GM12878 (cell line): ENCODE results near the gene JADE2. TPM values are rescaled to one million over a fixed set of nuclear protein-coding genes. Genes with fewer than 3 reads are reported as not detected.

Experiments
- ATAC-seq: fragments of 200-7000 bp; cut with Tn5 transposase; 3 replicates; pipeline ENCODE4 v1.9.1; 2020; ENCODE audit warnings: mild to moderate bottlenecking, moderate library complexity
- BruUV-seq: library from RNA; stranded (reverse); fragments of 400-500 nt; replicated peaks from 2 replicates; lab custom pipeline; 2021; lab: Mats Ljungman, UMichigan
- CTCF ChIA-PET: fragments of 300-600 bp; sonication (Branson Sonifier 250); formaldehyde crosslinking; extraction: SDS; loops from one replicate; lab custom pipeline; 2021; ENCODE audit warnings: inconsistent platforms; lab: Yijun Ruan, JAX
- POLR2A ChIA-PET: fragments of 350-600 bp; formaldehyde crosslinking; extraction: SDS; loops from one replicate; lab custom pipeline; 2021; ENCODE audit warnings: inconsistent platforms; lab: Charles Lee
- RAD21 ChIA-PET: fragments of 300-600 bp; sonication (Branson Sonifier 250); formaldehyde crosslinking; loops from one replicate; lab custom pipeline; 2023; ENCODE audit warnings: antibody characterized with exemption; ENCODE audit not compliant: unreplicated experiment; lab: Charles Lee
- SMC1A ChIA-PET: fragments of 300-600 bp; sonication (Branson Sonifier 250); formaldehyde crosslinking; loops from one replicate; lab custom pipeline; 2023; ENCODE audit not compliant: unreplicated experiment, uncharacterized antibody; lab: Charles Lee
- DNase-seq: peaks from one replicate; pipeline ENCODE4 v3.0.0-alpha.2; 2011; ENCODE audit warnings: low read depth, low spot score
- FAIRE-seq: peaks from 3 replicates; lab custom pipeline; 2011; peaks lifted over from hg19 to GRCh38; lab: Jason Lieb, UNC
- H2AFZ ChIP-seq: 2 replicates; pipeline ENCODE4 v1.6.0; 2011; ENCODE audit warnings: low read depth, low read length, control low read depth; ENCODE audit not compliant: control insufficient read depth
- H3K27ac ChIP-seq: 2 replicates; pipeline ENCODE4 v1.5.1; 2011; ENCODE audit warnings: control low read depth; ENCODE audit not compliant: control insufficient read depth, insufficient read depth
- H3K27me3 ChIP-seq, 2 experiments: replicated peaks in 1 of 2; 2 replicates each; pipeline versions ENCODE4 v1.6.0 to v1.6.1; 2011; ENCODE audit warnings: low read length in 1 of 2; ENCODE audit not compliant: control insufficient read depth in 2 of 2, insufficient read depth in 2 of 2
- H3K36me3 ChIP-seq, 2 experiments: 2 replicates each; pipeline ENCODE4 v1.5.1; 2011; ENCODE audit warnings: low read length in 1 of 2; ENCODE audit not compliant: control insufficient read depth in 2 of 2, insufficient read depth in 2 of 2
- H3K4me1 ChIP-seq: 2 replicates; pipeline ENCODE4 v1.6.1; 2011; ENCODE audit warnings: mild to moderate bottlenecking, low read length, moderate library complexity, mixed read lengths; ENCODE audit not compliant: control insufficient read depth, insufficient read depth
- H3K4me2 ChIP-seq: 2 replicates; pipeline ENCODE4 v1.6.0; 2011; ENCODE audit warnings: control low read depth; ENCODE audit not compliant: control insufficient read depth, insufficient read depth
- H3K4me3 ChIP-seq: fragments of 200-600 bp; sonication (generic); 2 replicates; pipeline ENCODE4 v1.5.1; 2016
- H3K79me2 ChIP-seq: 2 replicates; pipeline ENCODE4 v1.6.0; 2011; ENCODE audit warnings: low read length; ENCODE audit not compliant: control insufficient read depth, insufficient read depth
- H3K9ac ChIP-seq: 2 replicates; pipeline ENCODE4 v1.8.0; 2011; ENCODE audit warnings: low read length, control low read depth, mixed read lengths; ENCODE audit not compliant: control insufficient read depth, insufficient read depth
- H3K9me3 ChIP-seq: replicated peaks from 3 replicates; pipeline ENCODE4 v1.5.1; 2011; ENCODE audit warnings: mild to moderate bottlenecking, low read length; ENCODE audit not compliant: control insufficient read depth, insufficient read depth
- H4K20me1 ChIP-seq: 2 replicates; pipeline ENCODE4 v1.6.0; 2011; ENCODE audit not compliant: control insufficient read depth, insufficient read depth
- ASH2L ChIP-seq: fragments of 300-600, 200-600 bp; sonication (generic); IDR thresholded peaks from 2 replicates; pipeline ENCODE4 v1.6.1; 2017; ENCODE audit warnings: low read depth, mild to moderate bottlenecking, borderline replicate concordance
- ATF3 ChIP-seq: IDR thresholded peaks from 2 replicates; pipeline ENCODE4 v1.6.1; 2011; ENCODE audit warnings: low read depth, mild to moderate bottlenecking, low read length, moderate library complexity, borderline replicate concordance; ENCODE audit errors: extremely low read depth
- BMI1 ChIP-seq: fragments of 450-650 bp; IDR thresholded peaks from 2 replicates; pipeline ENCODE4 v1.6.1; 2016; ENCODE audit warnings: mild to moderate bottlenecking, moderate library complexity, borderline replicate concordance
- E2F4 ChIP-seq: IDR thresholded peaks from 2 replicates; pipeline ENCODE4 v1.6.1; 2012; ENCODE audit warnings: low read depth, low read length, improper control_type of control experiment
- ELK1 ChIP-seq: IDR thresholded peaks from 2 replicates; pipeline ENCODE4 v1.6.1; 2012; ENCODE audit warnings: low read depth, low read length, improper control_type of control experiment
- EZH2 ChIP-seq: IDR thresholded peaks from 2 replicates; pipeline ENCODE4 v1.6.1; 2012; ENCODE audit warnings: low read depth, mild to moderate bottlenecking, control low read depth, inconsistent platforms, low read length, borderline replicate concordance; ENCODE audit not compliant: control insufficient read depth
- JUND ChIP-seq: IDR thresholded peaks from 2 replicates; pipeline ENCODE4 v1.6.1; 2012; ENCODE audit warnings: low read depth, mild to moderate bottlenecking, low read length, improper control_type of control experiment, moderate library complexity
- NR2C1 ChIP-seq: fragments of 450-650 bp; IDR thresholded peaks from 2 replicates; pipeline ENCODE4 v1.6.1; 2017; ENCODE audit warnings: antibody characterized with exemption, mild to moderate bottlenecking, moderate library complexity
- SREBF1 ChIP-seq: IDR thresholded peaks from 2 replicates; pipeline ENCODE4 v1.6.1; 2012; ENCODE audit warnings: mild to moderate bottlenecking, low read length
- TCF3 ChIP-seq: IDR thresholded peaks from 2 replicates; pipeline ENCODE4 v1.6.1; 2012; ENCODE audit warnings: low read depth, mild to moderate bottlenecking, low read length, borderline replicate concordance; ENCODE audit not compliant: insufficient read depth
- ZBTB40 ChIP-seq: fragments of 450-650 bp; IDR thresholded peaks from 2 replicates; pipeline ENCODE4 v1.6.1; 2016; ENCODE audit warnings: mild to moderate bottlenecking, moderate library complexity, borderline replicate concordance
- ZNF24 ChIP-seq: fragments of 450-650 bp; IDR thresholded peaks from 2 replicates; pipeline ENCODE4 v1.6.1; 2017; ENCODE audit warnings: antibody characterized with exemption, mild to moderate bottlenecking
- ZNF687 ChIP-seq: fragments of 450-650 bp; IDR thresholded peaks from 2 replicates; pipeline ENCODE4 v1.6.1; 2017; ENCODE audit warnings: mild to moderate bottlenecking, moderate library complexity
- WGBS: methylation state at CpG from one replicate; pipeline ENCODE4 v1.1.6; 2016; ENCODE audit warnings: low lambda C conversion rate; ENCODE audit not compliant: insufficient replicate concordance, insufficient coverage; ENCODE audit errors: missing lambda C conversion rate; 5-methylcytosine and 5-hydroxymethylcytosine counted together
- in situ Hi-C: fragments of 300-500 bp; cut with MboI; formaldehyde crosslinking; loops from 9 replicates; pipeline ENCODE4 v1.14.3; 2018; ENCODE audit warnings: mixed read lengths
- intact Hi-C: fragments of 100-400 bp; cut with micrococcal nuclease; formaldehyde crosslinking; loops from one replicate; pipeline ENCODE4 v1.14.2; 2022; ENCODE audit not compliant: unreplicated experiment
- polyA plus RNA-seq, 11 experiments: library from polyadenylated mRNA; depleted of rRNA in 4 of 11; unstranded in 6 of 11; stranded (reverse) in 5 of 11; fragments of >200 nt; fragmentation: Nextera tagmentation in 4 of 11; fragmentation: Illumina TruSeq in 1 of 11; extraction: Ambion mirVana in 4 of 11; extraction: Trizol in 1 of 11; gene quantifications; 1 replicate in 1 of 11; 2 replicates in 10 of 11; pipeline versions ENCODE4 v1.2.1 to v1.2.3, GENCODE V29; 2011 to 2016; ENCODE audit warnings: inconsistent platforms in 2 of 11, missing spikeins in 2 of 11, low read depth in 1 of 11
- total RNA-seq, 4 experiments: library from RNA; depleted of rRNA in 3 of 4; stranded (reverse); fragments of >200 nt in 3 of 4; fragmentation: Illumina TruSeq in 1 of 4; extraction: Trizol in 1 of 4; gene quantifications; 2 replicates each; pipeline versions ENCODE4 v1.2.1 to v1.2.3, GENCODE V29; 2013 to 2021

Gene JADE2
- total and polyA plus RNA-seq, 10 of the 15 experiments (the other 5 are each of a cell fraction or from before 2014, with no cell fraction given): 1.5 to 67.0 (median 22.4) TPM

GRCh38 chr5:134620634-134621033, 95.2 kb downstream of the JADE2 start:
- ChIA-PET POLR2A (no interaction called here), CTCF (interaction anchor here (1.0 kb wide), 1 partner anchor 33 kb away, joined by 4 read pairs; no protein-coding TSS in a partner anchor), RAD21 (interaction anchor here (1.2 kb wide), 1 partner anchor 10 kb away, joined by 3 read pairs; no protein-coding TSS in a partner anchor), SMC1A (interaction anchor here (0.7 to 1.2 kb wide), 2 partner anchors 11 to 191 kb away, joined by 3 to 4 read pairs; no protein-coding TSS in a partner anchor)
- Histone ChIP-seq H3K9me3 (no peaks in the 10 kb centered on the region), H3K4me2 (no peak overlapping the region), H3K27ac (no peak overlapping the region), H4K20me1 (no peaks in the 10 kb centered on the region), H2AFZ (no peak overlapping the region), H3K4me3 (no peak overlapping the region), H3K4me1 (no peaks in the 10 kb centered on the region), H3K27me3 (no peaks in the 10 kb centered on the region), H3K36me3 (peaks cover 0 to 19% of the 10 kb centered on the region in 2 experiments; a peak in 3 of 4 replicates), H3K79me2 (no peaks in the 10 kb centered on the region), H3K9ac (no peak overlapping the region)
- no peak for FAIRE-seq
- no TSS peak for BruUV-seq
- intact Hi-C loops (no loop called here), in situ Hi-C loops (no loop called here)
- no peak for DNase-seq
- ATAC-seq: no peak
- no peak for TF ChIP-seq BMI1
- TF ChIP-seq JUND: no peak
- TF ChIP-seq SREBF1: no peak
- no peak for TF ChIP-seq ASH2L
- no peak for TF ChIP-seq TCF3
- no peak for TF ChIP-seq ZBTB40
- no peak for TF ChIP-seq E2F4
- no peak for TF ChIP-seq ZNF687
- TF ChIP-seq ATF3: no peak
- TF ChIP-seq EZH2: no peak
- TF ChIP-seq NR2C1: no peak
- TF ChIP-seq ZNF24: no peak
- no peak for TF ChIP-seq ELK1
- 95% methylated on average over 2 of the region's 2 CpGs for WGBS
